NCI-H345 treated with DMSO at 0.1 percent for 48 hours (cell line): ENCODE measurements around the gene COPS7B.
A peak's percentile ranks its signal among the peaks of the same experiment; 100 is the strongest.
"Not testable (repeated sequence)": the region's sequence is repeated elsewhere in the genome, so short reads cannot be mapped to it uniquely, and the experiment has no call there.

Experiments used
- DNase-seq: peaks from one replicate; lab custom pipeline; 2025; ENCODE audit not compliant: unreplicated experiment; lab: John Stamatoyannopoulos, UW

COPS7B gene

DNA sequence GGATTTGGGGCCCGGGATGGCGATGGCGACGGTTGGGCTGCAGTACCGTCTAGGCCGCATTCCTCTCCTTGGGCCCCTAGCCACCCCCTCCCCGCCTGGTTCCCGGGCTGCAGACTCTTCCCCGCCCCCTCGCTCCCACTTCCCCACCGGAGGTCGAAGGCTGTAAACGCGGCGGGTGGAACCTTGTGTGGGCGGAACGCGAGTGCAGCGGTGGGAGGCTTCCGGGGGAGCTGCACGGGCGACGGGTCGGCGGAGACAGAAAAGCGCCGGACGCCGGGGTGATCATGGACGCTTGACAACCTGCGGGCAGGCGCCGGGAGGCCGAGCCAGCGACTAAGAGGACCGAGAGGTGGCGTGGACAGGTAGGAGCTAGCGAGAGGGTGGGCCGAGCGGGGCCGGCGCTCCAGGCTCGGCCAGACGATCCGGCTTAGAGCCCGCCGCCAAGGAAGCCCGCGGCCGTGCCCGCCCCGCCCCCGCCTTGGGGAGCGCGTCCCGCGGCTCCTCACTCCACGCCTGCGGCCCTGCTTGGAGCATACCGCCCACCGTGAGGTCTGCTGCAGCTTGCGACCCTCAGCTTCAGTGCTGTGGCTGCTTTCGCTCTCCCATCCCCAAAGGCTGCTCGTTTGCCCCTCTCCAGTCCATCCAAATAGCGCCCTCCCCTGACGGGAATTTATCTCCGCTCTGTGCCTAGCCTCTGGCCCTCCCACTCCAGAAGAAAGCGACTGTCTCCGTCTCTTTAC, at the start of gene COPS7B:
TSS of gene COPS7B (plus strand) at position 269 of the 740 bp plus-strand sequence. CDS start 2,126 bp downstream, outside the sequence.
- peak; percentile 19 for DNase-seq

DNA sequence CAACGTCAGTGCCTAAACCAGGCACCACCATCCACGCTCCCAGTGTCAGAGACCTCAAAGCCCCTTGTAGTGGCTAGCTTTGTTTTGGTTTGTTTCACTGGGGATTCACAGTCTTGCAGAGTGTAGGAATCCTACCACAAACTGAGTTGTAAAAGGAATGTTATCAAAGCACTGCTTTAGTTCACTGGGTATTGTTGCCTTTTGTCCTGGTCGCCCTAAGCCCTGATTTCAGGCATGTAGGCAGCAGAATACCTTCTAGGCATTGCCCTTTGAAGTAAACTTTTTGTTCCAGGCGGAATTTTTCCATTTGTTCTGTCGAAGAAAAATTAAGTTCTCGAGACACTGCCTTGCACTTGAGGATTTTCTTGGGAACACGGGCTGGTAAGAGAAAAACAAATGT, 48.5 kb upstream of the COPS7B start:
- DNase-seq, result no peak

DNA sequence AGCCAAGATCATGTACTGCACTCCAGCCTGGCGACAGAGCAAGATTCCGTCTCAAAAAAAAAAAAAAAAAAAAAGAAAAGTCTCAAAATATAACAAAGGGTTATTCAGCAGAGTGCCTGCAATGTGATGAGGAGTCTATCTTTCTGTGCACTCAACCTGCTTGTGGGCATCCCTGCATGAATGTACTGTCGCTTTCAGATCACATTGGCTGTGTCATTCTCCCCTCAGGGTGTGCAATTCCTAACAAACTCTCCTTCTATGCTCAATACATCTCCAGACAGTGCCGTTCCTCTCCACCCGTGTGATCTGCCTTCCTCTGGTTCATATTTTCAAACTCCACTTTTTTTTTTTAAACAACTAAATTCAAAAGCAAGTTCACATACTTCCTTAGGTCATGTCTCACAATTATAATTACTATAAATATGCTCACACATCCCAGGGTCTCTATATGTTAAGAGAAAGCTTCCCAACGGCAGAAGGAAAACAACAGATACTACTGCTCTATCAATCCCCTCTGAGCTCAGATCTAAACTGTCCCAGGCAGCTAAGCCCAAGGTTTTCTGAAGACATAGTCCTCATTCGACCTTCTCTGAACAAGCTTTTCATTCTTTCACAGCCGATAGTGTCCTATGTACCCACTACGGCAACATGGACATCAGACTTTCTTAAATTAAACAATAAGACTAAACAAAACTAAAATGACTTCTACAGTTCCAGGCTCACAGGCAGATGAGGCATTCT, 42.7 kb upstream of the COPS7B start:
- no peak for DNase-seq

DNA sequence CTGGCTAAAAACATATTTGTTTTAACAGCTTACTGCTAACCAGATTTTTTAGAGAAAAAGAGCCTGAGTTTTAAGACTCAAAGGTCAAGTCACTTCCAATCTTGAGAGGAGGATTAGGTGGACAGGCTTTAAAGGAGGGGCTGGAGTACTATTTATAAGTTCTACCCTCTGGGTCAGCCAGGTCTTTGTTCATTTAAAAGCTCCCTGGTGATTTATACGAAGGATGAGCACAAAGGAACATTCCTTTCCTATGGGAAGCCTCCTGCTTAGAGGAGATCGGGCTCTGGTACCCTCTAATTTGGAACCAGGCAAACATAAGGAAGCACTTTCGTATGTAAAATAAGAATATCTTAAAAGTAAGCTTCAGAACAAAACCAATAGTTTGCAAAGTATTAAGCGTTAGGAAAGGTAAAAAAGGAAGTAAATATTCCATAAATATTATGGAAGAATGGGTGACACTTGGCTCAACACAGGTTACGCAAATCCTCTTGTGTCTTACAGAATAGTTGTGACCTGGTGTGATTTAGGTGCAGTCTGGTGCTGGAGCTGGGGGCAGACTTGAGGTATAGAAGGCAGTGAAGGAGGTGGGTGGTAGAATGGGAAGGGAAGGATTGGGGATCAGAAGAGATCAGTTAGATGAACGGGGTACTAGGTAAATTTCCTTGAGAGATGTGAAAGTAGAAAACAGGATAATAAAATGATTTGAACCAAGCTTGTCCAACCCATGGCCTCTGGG, 40.8 kb upstream of the COPS7B start:
- no peak for DNase-seq

DNA sequence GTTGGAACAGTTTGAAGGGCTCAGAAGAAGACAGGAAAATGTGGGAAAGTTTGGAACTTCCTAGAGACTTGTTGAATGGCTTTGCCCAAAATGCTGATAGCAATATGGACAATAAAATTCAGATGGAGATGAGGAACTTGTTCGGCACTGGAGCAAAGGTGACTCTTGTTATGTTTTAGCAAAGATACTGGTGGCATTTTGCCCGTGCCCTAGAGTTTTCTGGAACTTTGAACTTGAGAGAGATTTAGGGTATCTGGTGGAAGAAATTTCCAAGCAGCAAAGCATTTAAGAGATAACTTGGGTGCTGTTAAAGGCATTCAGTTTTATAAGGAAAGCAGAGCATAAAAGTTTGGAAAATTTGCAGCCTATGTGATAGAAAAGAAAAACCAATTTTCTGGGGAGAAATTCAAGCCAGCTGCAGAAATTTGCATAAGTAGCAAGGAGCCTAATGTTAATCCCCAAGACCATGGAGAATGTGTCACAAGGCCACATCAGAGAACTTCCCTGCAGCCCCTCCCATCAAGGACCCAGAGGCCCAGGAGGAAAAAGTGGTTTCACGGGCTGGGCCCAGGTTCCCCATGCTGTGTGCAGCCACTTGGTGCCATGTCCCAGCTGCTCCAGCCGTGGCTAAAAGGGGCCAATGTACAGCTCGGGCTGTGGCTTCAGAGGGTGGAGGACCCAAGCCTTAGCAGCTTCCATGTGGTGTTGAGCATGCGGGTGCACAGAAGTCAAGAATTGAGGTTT, 37.9 kb upstream of the COPS7B start:
- DNase-seq, result not testable (repeated sequence)

DNA sequence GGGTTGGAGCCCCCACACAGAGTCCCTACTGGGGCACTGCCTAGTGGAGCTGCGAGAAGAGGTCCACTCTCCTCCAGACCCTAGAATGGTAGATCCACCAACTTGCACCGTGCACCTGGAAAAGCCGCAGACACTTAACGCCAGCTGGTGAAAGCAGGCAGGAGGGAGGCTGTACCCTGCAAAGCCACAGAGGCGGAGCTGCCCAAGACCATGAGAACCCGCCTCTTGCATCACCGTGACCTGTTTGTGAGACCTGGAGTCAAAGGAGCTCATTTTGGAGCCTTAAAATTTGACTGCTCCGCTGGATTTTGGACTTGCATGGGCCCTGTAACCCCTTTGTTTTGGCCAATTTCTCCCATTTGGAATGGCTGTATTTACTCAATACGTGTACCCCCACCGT, 37.2 kb upstream of the COPS7B start:
- not testable (repeated sequence) for DNase-seq

DNA sequence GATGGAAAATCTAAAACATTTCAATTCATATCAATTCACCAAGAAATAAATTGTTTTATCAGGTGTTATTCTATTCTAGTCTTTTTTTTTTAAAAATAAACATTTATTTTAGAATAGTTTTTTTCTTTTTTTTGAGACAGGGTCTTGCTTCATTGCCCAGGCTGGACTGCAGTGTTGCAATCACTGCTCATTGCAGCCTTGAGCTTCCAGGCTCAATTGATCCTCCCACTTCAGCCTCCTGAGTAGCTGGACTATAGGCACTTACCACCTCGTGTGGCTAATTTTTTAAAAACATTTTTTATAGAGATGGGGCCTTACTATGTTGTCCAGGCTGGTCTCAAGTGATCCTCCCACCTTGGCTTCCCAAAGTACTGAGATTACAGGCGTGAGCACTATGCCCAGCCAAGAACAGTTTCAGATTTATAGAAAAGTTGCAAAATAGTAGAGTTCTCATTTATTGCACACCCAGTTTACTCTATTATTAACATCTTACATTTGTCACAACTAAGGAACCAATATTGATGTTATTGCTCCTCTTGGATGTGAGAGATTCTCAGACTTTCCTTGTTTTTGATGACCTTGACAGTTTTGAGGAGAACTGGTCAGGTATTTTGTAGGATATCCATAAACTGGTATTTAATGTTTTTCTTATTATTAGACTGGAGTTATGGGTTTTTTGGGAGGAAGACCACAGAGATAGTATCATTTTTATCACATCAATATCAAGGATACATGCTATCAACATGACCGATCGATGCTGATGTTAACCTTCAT, 35.0 kb upstream of the COPS7B start:
- no peak for DNase-seq

DNA sequence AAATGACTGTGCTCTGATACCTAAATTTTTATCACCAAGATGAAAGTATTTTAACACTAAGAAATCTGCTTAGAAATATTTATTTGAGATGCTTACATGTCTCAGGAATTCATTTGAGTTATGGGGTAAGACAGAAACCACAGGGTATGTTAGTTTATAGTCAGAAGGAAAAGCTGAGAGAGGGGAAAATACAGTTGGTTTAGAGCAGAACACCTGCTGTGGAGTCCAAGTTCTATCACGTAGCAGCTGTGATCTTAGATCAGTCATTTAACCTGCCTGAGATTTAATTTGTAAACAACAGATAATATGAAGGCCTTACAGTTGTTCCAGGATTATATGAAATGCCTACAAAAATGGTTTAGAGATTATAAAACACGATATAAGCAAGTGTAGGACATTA, 34.2 kb upstream of the COPS7B start:
- DNase-seq, result no peak

DNA sequence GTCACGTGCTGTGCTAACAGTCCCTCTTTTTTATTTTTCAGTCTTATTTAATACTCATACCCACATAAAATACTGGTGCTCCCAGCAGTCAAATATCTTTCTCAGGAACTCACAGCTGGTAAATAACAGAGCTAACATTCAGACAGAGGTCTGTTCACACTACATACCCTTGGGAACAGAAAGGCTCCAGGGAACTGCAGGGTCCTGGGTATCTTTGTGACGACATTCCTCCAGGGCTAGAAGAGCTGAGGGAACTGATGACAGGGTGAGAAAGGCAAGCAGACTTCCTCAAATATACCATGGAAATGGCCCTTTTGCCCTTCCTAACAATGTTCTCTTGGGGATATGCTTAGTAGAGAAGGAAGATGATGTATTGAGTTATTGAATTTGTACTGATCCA, 24.5 kb upstream of the COPS7B start:
- DNase-seq, result no peak

DNA sequence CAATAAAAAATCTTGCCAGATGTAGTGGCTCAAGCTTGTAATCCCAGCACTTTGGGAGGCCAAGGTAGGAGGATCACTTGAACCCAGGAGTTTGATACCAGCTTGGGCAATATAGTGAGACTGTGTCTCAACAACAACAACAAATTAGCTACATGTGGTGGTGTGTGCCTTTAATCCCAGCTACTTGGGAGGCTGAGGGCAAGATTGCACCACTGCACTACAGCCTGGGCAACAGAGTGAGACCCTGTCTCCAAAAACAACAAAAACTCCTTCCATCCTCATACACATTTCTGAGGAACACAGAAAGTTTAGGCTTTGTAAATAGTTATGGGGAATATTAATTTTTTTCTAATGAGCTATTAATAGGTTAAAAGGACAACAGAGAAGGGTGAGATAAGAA, 22.1 kb upstream of the COPS7B start:
- no peak for DNase-seq

DNA sequence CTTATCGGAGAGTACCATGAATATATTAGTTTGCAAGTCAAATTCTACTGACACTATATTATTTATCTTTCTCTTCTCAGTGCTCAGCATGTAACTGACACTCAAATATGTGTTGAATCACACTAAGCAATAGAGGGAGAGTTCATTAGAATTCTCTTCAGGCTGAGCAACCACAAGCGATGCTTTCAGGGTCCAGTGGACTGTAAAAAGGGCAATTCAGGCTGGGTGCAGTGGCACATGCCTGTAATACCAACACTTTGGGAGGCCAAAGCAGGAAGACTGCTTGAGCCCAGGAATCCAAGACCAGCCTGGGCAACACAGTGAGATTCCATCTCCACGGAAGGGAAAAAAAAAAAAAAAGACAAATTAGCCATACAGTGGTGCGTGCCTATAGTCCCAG, 21.5 kb upstream of the COPS7B start:
- no peak for DNase-seq

DNA sequence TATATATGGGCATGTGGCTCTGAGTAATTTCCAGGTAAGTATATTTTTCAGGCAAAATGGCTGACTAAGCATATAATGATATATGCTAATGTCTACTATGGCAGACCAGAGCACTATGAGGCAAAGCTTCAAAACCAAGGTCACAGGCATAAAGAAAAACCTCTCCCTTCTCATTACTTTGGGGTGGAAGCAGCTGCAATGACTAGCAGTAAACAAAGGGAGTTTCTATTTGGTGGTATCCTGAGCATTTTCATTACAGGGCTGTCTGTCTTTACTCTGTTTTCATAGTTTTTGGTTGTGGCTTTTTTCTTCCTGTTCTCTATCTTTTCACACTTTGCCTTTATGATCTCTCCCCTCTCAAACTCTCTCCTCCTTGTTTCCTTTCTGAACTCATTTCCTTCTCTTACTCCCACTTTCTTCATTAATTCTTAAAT, 20.7 kb upstream of the COPS7B start:
- no peak for DNase-seq

DNA sequence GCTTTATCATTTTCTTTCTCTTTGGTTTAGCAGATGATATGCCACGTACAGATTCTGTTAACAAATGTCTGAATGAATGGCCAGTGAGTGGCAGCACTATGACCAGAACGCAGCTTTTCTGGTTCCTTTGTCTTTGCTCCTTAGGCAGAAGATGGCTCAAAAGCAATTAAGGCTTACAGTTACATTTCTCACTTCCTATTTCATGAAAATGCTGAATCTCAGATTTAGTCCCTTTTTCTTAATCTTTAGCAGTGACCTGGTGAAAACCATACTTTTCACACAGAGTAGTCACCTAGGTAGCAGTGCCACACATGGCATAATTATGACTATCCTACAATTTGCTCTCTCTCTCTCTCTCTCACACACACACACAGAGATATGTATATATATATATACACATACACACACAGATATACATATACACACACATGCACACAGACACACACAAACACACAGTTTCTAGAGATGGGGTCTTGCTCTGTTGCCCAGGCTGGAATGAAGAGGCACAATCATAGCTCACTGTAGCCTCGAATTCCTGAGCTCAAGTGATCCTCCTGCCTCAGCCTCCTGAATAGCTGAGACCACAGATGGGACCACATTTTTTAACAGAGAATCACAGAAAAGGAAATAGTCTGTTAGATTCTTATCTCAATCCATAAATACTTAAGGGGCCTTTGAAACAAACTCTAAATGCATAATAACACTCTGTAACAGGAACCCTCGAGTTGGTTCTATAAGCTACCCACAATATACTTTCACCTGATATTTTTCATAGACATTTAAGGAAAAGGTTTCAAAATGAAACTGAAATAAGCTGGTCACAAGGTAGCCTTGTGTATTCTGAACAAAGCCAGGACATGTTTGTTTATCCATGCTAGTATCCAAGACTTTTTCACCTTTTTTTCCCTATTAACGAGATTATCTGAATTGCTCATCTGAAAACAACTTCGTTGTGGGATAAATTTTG, 16.8 kb upstream of the COPS7B start:
- DNase-seq, result no peak

DNA sequence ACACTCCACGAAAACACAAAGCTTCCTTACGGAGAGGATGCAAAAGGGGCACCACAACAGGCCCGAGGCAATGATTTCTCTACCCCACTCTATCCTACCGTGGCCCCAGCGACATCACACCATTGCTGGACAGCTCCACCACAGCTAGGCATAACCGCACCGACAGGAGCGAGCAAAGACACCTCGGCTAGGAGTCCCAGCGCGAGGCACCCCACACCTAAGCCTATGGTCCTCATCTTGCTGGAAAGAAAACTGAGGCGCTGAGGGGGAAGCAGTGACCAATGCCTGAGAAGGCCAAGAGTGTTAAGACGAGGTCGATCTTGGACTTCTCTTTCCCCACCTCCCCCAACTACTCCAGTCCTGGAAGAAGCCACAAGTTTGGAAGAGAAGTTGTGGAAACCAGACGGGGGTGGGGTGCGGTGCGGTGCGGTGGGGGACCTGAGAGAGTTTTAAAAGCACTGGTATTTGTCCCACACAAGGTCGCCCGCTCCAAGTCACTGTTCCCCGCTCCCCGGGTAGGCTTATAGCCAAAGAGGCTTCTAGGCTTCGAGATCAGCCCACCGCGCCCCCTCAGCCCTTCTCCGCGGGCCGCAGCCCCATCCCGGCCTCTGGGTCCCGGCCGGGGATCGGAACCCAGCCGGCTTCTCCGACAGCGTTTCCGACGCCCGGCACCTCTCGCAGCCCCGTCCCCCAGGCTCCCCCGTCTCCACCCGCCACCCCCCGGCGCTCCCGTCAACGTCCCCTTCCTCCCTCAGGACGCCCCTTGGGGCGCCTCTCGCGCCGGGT, 5.9 kb upstream of the COPS7B start:
- DNase-seq, result no peak

DNA sequence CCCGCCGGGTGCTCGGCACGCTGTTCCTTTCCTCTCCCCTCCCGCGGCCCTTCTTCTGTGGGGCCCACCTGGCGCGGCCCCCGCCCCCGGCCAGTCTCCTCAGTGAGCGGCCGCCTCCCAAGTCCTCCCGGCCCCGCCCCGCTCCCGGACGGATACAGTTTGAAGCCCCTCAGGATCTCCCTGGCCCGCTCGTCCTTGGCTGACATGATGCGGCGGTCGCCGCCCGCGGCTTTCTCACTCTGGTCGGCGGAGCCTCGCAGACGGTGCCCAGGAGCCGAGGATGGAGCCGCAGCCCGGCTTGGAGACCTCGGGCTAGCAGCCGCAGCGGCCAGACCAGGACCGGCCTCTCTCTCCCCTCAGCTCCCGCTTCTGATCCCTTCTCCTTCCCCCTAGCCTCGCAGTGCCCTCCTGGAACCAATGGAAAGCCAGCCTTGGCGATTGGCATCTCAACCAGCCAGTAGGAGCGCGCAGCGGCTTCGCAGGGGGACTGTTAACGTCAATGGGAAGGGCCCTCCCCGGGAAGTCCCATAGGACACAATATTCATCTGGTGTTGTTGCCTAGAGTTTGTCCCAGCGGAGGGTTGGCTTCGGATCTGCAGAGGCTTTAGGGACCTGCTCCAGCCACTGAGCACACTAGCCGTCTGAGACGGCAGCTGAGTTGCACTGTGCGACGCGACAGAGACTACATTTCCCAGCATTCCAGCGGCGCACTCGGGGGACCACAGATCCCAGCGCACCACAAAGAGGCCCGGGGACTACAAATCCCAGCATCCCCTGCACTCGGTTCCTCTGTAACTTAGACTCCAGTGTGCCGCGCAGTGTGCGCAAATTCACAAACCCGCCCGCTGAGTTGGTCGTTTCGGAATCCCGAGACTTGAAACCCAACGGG, 5.1 kb upstream of the COPS7B start, which contains the start of gene PDE6D:
TSS of gene PDE6D (minus strand) at position 374 of the 889 bp plus-strand sequence. CDS start at position 206, 168 bp downstream.
- peak; percentile 98 for DNase-seq

DNA sequence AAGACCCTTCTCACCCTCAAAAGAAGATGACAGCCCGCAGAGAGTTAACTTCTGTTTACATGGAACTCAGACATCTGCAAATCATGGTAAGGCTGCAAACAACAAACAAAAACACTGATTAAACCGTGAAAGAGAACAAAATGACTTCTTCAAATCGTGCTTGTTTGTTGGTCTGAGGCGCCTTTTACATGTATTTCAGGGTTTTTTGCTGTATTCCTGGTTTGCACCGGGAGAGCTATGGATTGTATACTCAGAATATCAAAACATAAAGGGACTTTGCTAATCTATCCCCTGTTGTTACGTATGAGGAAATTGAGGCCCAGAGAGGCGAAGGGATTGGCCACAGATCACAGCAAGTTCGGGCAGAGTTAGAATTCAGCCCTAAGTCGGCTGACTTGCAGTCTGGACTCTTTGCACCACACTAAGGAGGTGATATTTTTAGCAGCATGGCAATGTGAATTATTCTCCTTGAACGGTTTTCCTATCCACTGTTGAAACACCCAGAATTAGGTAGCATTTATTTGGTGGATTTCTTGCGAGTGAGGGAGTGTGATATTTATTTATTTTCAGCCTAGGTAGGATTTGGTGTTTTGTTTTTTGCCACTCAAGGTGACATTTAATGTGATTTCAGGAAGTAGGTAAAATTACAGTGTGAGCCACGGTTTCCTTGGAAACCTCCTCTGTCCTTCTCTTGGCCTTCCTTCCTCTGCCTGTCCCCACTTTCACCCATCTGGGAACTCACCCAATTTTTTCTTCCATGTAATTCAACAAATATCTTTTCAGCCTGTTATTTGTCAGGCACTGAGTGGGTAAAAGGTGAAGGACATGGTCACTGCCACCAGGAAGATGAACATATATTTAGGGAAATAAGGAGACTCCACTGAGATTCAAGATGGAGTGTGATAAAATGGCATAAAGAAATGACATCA, 4.2 kb upstream of the COPS7B start:
- peak; percentile 38 for DNase-seq
